Right atrium auricular region (tissue), 2 donors: ENCODE data around the gene NUP153. TPM values are rescaled to one million over a fixed set of nuclear protein-coding genes. Genes with fewer than 3 reads are reported as not detected.
A peak's percentile ranks its signal among the peaks of the same experiment; 100 is the strongest.
"Not testable (repeated sequence)": the region's sequence is repeated elsewhere in the genome, so short reads cannot be mapped to it uniquely, and the experiment has no call there.

Experiments
- DNase-seq: peaks from one replicate; pipeline ENCODE4 v3.0.0-alpha.2; 2019; ENCODE audit warnings: low spot score
- H3K27ac ChIP-seq, 2 donors: fragments of 200-600 bp; sonication (generic); 1 replicate in 1 of 2; 2 replicates in 1 of 2; pipeline ENCODE4 v1.5.1; 2016 to 2019
- H3K27me3 ChIP-seq, 2 donors: fragments of 200-600 bp; sonication (generic); one replicate each; pipeline versions ENCODE4 v1.5.1 to v1.6.0; 2017 to 2019
- H3K36me3 ChIP-seq: fragments of 200-600 bp; sonication (generic); one replicate; pipeline ENCODE4 v1.5.1; 2016
- H3K4me1 ChIP-seq, 2 donors: fragments of 200-600 bp; sonication (generic); one replicate each; pipeline versions ENCODE4 v1.5.1 to v1.6.0; 2017 to 2019
- H3K4me3 ChIP-seq, 2 donors: fragments of 200-600 bp; sonication (generic); 1 replicate in 1 of 2; 2 replicates in 1 of 2; pipeline ENCODE4 v1.5.1; 2017 to 2019; ENCODE audit warnings: mild to moderate bottlenecking in 1 of 2, moderate library complexity in 1 of 2
- H3K9me3 ChIP-seq, 2 donors: fragments of 200-600 bp; sonication (generic); one replicate each; pipeline ENCODE4 v1.5.1; 2019
- CTCF ChIP-seq, 2 donors: fragments of 200-600 bp; sonication (generic); IDR thresholded peaks; one replicate each; pipeline ENCODE4 v1.5.1; 2019; ENCODE audit warnings: antibody characterized with exemption in 2 of 2
- total RNA-seq, 2 donors: library from RNA; depleted of rRNA; stranded (reverse); fragments of >200 nt; gene quantifications; one replicate each; pipeline ENCODE4 v1.1.0, GENCODE V29; 2016

Gene NUP153
- total RNA-seq, 2 donors from 2014 or later, result 23.1 to 28.5 TPM

- no peaks in the 10 kb centered on the region for H3K9me3 ChIP-seq
- no peak for DNase-seq
- TF ChIP-seq CTCF (IDR thresholded peaks at IDR 0.05), result no peak
- no peaks in the 10 kb centered on the region for H3K27me3 ChIP-seq
- no peaks in the 10 kb centered on the region for H3K36me3 ChIP-seq
- peaks cover 0 to 7% of the 10 kb centered on the region in 2 donors for H3K4me1 ChIP-seq
- no peak overlapping the region for H3K27ac ChIP-seq
- no peak overlapping the region for H3K4me3 ChIP-seq
Observed at GRCh38 chr6:17588011-17588410, 118.7 kb downstream of the NUP153 start.

- H3K4me1 ChIP-seq, DNase-seq, H3K27me3 ChIP-seq, H3K27ac ChIP-seq, H3K4me3 ChIP-seq, H3K36me3 ChIP-seq, H3K9me3 ChIP-seq: not testable (repeated sequence)
Observed at GRCh38 chr6:17586623-17587022, 120.1 kb downstream of the NUP153 start.

GRCh38 chr6:17585766-17586490 lies 120.8 kb downstream of the NUP153 start:
- H3K36me3 ChIP-seq, result no peaks in the 10 kb centered on the region
- H3K9me3 ChIP-seq, result no peaks in the 10 kb centered on the region
- no peak overlapping the region for H3K4me3 ChIP-seq
- peaks cover 0 to 7% of the 10 kb centered on the region in 2 donors for H3K4me1 ChIP-seq
- TF ChIP-seq CTCF (IDR thresholded peaks at IDR 0.05), result no peak
- DNase-seq, result no peak
- H3K27ac ChIP-seq, result no peak overlapping the region
- no peaks in the 10 kb centered on the region for H3K27me3 ChIP-seq

GRCh38 chr6:17584241-17584803 lies 122.4 kb downstream of the NUP153 start:
- no peaks in the 10 kb centered on the region for H3K27me3 ChIP-seq
- H3K27ac ChIP-seq, result peak overlapping the region; percentile 67 to 74
- no peaks in the 10 kb centered on the region for H3K36me3 ChIP-seq
- H3K4me3 ChIP-seq, result peak overlapping the region in 1 of 2 donors; percentile 16
- H3K4me1 ChIP-seq, result peaks cover 0 to 7% of the 10 kb centered on the region in 2 donors
- TF ChIP-seq CTCF (IDR thresholded peaks at IDR 0.05), result peak; percentile 76 to 92
- no peak for DNase-seq
- no peaks in the 10 kb centered on the region for H3K9me3 ChIP-seq

GRCh38 chr6:17583811-17584210 lies 122.9 kb downstream of the NUP153 start:
- Histone ChIP-seq H3K27ac (peak overlapping the region; percentile 67 to 74), H3K36me3 (no peaks in the 10 kb centered on the region), H3K27me3 (no peaks in the 10 kb centered on the region), H3K4me3 (peak overlapping the region in 1 of 2 donors; percentile 16), H3K9me3 (no peaks in the 10 kb centered on the region), H3K4me1 (peaks cover 0 to 7% of the 10 kb centered on the region in 2 donors)
- no peak for DNase-seq
- no peak for TF ChIP-seq CTCF (IDR thresholded peaks at IDR 0.05)

- not testable (repeated sequence) for DNase-seq, H3K4me1 ChIP-seq, H3K4me3 ChIP-seq, H3K36me3 ChIP-seq, H3K27me3 ChIP-seq
- H3K27ac ChIP-seq, result peak overlapping the region in 1 of 2 donors; percentile 80
- peaks cover 0 to 14% of the 10 kb centered on the region in 2 donors for H3K9me3 ChIP-seq
Observed at GRCh38 chr6:17581282-17581681, 125.4 kb downstream of the NUP153 start.
